Measurements from ENCODE around the gene SLC12A2.

SLC12A2 gene

DNA sequence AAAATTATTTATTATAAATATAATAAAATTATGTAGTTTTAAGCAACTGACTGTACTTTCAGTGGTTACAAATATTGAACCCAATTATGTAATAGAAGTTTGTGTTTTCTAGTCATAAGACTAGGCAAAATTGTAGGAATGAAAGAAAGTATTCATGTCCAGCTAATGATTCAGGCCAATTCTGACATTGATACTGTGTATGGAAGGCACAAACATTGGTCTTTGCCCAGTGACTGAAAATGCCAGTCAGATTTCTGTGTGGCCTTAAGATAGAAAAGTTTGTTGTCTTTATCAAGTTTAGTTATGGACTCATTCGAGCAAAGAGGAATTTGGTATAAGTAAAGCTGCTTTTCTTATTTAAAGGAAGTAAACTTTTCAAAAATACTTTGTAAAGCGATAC is 60.3 kb downstream of the SLC12A2 start:
- H3K27ac ChIP-seq: no peak overlapping the region
- TF ChIP-seq CTCF (conservative IDR thresholded peaks at IDR 0.05): no peak
- TF ChIP-seq ZFX (IDR thresholded peaks at IDR 0.05): no peak

DNA sequence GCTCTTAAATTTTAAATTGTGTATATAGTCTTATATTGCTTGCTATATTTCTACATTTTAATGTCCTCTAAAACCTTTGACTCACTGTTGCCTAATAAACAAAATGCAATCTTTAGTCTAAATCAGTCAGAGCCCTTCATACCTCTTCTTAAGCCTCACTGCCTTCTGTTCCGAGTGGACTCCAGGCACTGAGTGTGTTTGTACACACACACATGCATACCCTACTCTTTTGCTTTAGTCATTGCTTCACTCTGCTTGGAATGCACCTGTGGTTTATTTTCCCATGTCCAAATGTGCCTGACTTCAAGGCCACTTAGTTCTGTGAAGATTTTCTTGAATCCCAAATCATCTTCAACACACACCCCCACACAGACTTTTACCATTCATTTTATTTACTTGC is 60.9 kb downstream of the SLC12A2 start:
- TF ChIP-seq CTCF (conservative IDR thresholded peaks at IDR 0.05): no peak
- TF ChIP-seq ZFX (IDR thresholded peaks at IDR 0.05): no peak
- no peak overlapping the region for H3K27ac ChIP-seq

DNA sequence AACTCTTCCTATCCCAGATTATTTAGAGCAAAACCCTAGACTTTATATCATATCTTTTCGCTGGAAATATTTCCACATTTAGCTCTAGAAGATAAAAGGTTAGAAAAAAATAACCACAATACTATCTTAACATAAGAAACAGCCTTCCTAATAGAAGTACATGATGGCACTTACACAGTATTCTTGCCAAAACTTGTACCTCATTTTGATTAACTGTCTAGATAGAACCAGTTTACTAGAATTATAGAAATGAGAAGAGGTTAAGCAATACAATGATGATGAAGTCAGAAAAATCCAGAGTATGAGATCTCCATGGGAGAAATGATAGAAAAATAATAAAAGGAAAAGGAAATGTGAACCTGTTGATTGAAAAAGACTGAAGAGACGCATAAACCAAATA is 63.1 kb downstream of the SLC12A2 start:
- H3K27ac ChIP-seq: no peak overlapping the region
- TF ChIP-seq ZFX (IDR thresholded peaks at IDR 0.05): no peak
- TF ChIP-seq CTCF (conservative IDR thresholded peaks at IDR 0.05): no peak

DNA sequence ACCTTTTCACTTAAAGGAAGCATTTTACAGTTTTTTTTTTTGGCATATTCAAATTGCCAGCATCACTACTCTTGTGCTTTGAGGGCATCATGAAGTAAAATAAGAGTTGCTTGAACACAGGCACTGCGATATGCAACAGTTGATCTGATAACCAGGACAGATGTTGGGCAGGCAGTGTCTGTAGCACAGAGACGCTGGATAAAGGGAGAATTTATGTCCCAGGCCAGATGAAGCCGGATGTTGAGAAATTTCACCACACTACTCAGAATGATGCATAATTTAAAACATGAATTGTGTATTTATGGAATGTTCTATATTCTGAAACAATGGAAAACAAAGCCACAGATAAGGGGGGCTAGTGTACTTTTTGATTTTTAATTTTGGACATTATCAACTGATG is 71.4 kb downstream of the SLC12A2 start:
- TF ChIP-seq CTCF (conservative IDR thresholded peaks at IDR 0.05) (no peak), ZFX (IDR thresholded peaks at IDR 0.05) (no peak)
- no peak overlapping the region for H3K27ac ChIP-seq

GRCh38 chr5:128155776-128156175 is 72.2 kb downstream of the SLC12A2 start:
- TF ChIP-seq ZFX (IDR thresholded peaks at IDR 0.05): no peak
- no peak for TF ChIP-seq CTCF (conservative IDR thresholded peaks at IDR 0.05)
- H3K27ac ChIP-seq: no peak overlapping the region

DNA sequence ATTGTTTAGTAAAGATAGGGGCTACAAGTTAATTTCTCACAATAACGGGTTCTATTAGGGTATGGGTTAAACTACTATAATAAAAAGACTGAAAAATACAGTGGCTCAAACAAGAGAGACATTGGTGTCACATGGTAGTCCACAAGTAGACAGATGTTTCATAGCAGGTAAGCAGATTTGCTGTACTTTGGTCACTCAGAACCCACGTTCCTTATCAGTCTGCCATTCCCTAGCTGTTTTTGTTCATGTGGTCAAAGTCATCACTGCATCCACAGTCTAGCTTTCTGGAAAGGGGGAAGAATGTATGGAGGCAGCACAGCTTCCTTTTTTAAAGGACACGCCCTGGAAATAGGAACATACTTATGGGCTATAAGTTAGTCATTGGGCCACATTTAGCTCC is 73.0 kb downstream of the SLC12A2 start:
- no peak overlapping the region for H3K27ac ChIP-seq
- TF ChIP-seq ZFX (IDR thresholded peaks at IDR 0.05) (no peak), CTCF (conservative IDR thresholded peaks at IDR 0.05) (no peak)

- no peak overlapping the region for H3K27ac ChIP-seq
- TF ChIP-seq CTCF (conservative IDR thresholded peaks at IDR 0.05) (no peak), ZFX (IDR thresholded peaks at IDR 0.05) (no peak)
These were observed 74.8 kb downstream of the SLC12A2 start for GRCh38 chr5:128158342-128158741.
